ENCODE measurements around the gene KCNMA1.

DNA sequence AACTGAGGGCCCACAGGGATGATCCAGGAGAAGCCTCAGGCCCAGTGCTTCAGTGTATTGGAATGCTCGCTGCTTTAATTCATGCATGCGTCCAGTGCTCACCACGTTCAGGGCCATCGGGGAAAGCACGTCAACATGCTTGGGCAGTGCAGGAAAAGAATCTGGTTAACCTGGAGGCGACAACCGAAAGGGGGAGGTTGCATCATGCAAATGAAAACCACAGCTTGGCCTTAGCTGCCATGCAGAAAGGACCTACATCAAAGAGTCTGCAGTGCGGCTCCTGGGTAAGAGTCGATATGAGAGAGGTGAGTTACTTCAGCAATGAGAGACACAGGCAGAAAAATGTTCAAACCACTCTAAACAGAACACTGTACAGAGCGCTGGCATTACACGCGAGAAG lies 440.1 kb downstream of the KCNMA1 start:
- no peak for TF ChIP-seq POLR2A (IDR thresholded peaks at IDR 0.05; ENCODE audit: extremely low read depth, insufficient read length)
- TF ChIP-seq, protein P1, sequence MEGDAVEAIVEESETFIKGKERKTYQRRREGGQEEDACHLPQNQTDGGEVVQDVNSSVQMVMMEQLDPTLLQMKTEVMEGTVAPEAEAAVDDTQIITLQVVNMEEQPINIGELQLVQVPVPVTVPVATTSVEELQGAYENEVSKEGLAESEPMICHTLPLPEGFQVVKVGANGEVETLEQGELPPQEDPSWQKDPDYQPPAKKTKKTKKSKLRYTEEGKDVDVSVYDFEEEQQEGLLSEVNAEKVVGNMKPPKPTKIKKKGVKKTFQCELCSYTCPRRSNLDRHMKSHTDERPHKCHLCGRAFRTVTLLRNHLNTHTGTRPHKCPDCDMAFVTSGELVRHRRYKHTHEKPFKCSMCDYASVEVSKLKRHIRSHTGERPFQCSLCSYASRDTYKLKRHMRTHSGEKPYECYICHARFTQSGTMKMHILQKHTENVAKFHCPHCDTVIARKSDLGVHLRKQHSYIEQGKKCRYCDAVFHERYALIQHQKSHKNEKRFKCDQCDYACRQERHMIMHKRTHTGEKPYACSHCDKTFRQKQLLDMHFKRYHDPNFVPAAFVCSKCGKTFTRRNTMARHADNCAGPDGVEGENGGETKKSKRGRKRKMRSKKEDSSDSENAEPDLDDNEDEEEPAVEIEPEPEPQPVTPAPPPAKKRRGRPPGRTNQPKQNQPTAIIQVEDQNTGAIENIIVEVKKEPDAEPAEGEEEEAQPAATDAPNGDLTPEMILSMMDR (IDR thresholded peaks at IDR 0.05; ENCODE audit: low read depth, low read length) = no peak
- TF ChIP-seq MYC (IDR thresholded peaks at IDR 0.05; ENCODE audit: low read depth, low read length) = no peak
- TF ChIP-seq, protein P2, sequence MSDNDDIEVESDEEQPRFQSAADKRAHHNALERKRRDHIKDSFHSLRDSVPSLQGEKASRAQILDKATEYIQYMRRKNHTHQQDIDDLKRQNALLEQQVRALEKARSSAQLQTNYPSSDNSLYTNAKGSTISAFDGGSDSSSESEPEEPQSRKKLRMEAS (IDR thresholded peaks at IDR 0.05; ENCODE audit: low read depth, low read length) = no peak

All from NB4 (cell line).